ENCODE measurements around the gene HSP90AB1. TPM values are rescaled to one million over a fixed set of nuclear protein-coding genes. Genes with fewer than 3 reads are reported as not detected.

HSP90AB1 gene
- total and polyA plus RNA-seq, 9 of the 15 experiments (the other 6 are each of a cell fraction or from before 2014, with no cell fraction given): 1,780 to 3,358 (median 2,262) TPM

DNA sequence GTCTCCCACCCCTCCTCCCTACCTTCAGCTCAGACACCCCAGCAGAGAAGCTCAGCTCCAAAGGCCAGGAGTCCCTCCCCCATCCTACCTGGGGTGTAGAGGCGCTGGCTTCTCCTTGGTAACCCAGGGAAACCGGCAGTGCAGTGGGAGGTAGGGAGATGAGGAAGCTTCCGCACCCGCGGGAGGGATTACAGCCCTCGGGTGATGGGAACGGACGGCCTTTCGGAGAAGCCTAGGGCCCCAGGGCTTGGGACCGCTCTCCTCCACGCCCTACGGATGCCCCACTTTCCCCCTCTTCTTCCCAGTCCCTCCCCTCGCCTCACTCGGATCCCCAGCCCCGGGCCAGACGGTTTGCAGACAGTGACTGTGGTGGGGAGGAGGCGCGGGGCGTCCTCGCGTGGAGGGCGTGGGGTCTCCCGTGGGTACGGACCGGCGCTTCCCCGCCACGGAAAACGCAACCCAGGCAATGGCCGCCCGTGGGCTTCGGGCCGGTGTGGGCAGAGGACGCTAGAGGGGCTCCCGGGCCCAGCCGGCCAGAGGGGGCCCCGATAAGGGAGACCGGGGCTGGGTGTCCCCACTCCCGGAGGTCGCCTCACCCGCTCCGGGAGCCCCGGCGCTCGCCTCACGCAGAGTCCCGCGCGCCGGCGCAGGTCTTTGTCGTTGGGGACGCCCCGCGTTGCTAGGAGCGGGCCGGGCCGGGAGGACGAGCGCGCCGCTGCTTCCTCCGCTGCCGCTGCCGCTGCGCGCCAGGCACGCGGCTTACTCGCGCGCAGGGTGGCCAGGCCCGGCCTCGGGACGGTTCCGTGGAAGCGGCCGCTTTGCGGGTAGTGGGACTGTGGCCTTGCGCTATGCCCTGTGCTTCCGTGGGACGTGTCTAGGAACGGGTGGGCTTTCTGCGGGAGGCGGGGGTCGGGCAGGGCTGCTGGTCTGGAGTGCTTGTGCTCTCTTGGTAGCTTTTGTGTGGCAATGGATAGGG, 50.5 kb downstream of the HSP90AB1 start (continued):
- TF ChIP-seq SMAD2 (IDR thresholded peaks at IDR 0.05; ENCODE audit: low read depth, low read length) (no peak), ELF1 (tag; IDR thresholded peaks at IDR 0.05) (no peak), ZNF282 (CRISPR knock-in tag; IDR thresholded peaks at IDR 0.05) (peak; percentile 96), ZNF551 (CRISPR knock-in tag; IDR thresholded peaks at IDR 0.05) (no peak), ZNF175 (CRISPR knock-in tag; IDR thresholded peaks at IDR 0.05; ENCODE audit: low read depth) (no peak)

DNA sequence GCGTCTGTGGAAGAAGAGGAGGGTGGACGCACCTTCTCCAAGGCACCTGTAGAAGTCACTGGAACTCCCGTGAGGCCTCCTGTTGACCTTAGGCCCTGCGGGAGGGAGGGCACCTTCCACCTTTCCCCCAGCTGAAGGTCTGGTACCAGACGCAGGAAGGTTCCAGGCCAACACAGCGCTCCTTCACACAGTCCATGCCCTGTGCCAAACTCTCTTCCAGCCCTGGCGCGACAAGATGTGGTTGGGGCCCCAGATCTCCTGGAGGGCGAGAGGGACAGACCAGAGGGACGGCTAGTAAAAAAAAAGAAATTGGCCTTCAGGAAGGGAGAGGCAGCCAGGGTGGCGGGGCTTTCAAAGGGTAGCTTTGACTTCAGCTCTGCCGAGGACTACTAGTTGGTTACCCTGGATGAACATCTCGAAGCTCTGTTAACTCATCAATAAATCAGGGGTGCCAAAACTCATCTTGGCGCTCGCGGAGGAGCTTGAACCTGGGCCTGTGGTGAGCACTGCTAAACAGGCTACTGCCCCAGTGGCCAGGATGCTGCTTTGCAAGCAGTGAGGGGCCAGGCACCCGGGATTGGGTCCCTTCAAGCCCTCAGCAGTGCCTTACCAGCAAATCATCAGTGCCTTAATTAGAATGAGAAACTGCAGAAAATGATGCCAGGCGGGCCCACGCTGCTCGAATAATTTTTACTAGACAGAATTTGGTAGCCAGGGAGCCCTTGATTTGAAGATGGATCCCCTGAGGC, 51.3 kb downstream of the HSP90AB1 start:
- H3K9ac ChIP-seq (ENCODE audit: insufficient read depth in 1 of 2, low read depth in 2 of 2, low read length in 2 of 2): peak overlapping the region in 1 of 2 experiments; percentile 84; a peak in 2 of 4 replicates
- H3K79me2 ChIP-seq (ENCODE audit: control insufficient read depth, insufficient read depth, low read length): no peaks in the 10 kb centered on the region
- H3K4me1 ChIP-seq (replicated peaks in 1 of 2; ENCODE audit: control insufficient read depth in 2 of 2, insufficient read depth in 2 of 2, low read length in 2 of 2): peaks cover 0 to 16% of the 10 kb centered on the region in 2 experiments; a peak in 4 of 5 replicates
- BruUV-seq (replicated peaks): no TSS peak
- DNase-seq (ENCODE audit: extremely low read depth in 1 of 4, low spot score in 3 of 4): no peak
- H3K9me3 ChIP-seq (replicated peaks; ENCODE audit: control insufficient read depth, insufficient read depth, low read depth, low read length): no peaks in the 10 kb centered on the region
- no peak overlapping the region for H2AFZ ChIP-seq (ENCODE audit: low read depth, low read length)
- H3K27ac ChIP-seq (ENCODE audit: extremely low read depth, low read depth, low read length): no peak overlapping the region
- WGBS (ENCODE audit: insufficient coverage, low coverage, missing lambda C conversion rate): 60% methylated on average over 20 of the region's 20 CpGs
- intact Hi-C loops (cut with micrococcal nuclease) (no loop called here), in situ Hi-C loops (cut with MboI) (no loop called here)
- H3K4me3 ChIP-seq: peak overlapping the region; percentile 36; the same call in 1 of the 2 replicates
- POLR2A ChIA-PET: interaction anchor here (0.5 to 8.7 kb wide), 7 partner anchors 10 to 241 kb away, joined by 3 to 116 read pairs (median 4); partner anchors contain the start of gene AARS2
- ATAC-seq: peak; percentile 34
- H3K4me2 ChIP-seq (ENCODE audit: insufficient read depth, low read length): peak overlapping the region; percentile 46
- H3K36me3 ChIP-seq (ENCODE audit: control insufficient read depth, insufficient read depth, low read length): peaks cover 32% of the 10 kb centered on the region; the same call in 2 of the 3 replicates
- peak; percentile 32 for FAIRE-seq
- H4K20me1 ChIP-seq (replicated peaks; ENCODE audit: control insufficient read depth, insufficient read depth, low read length): peaks cover 9% of the 10 kb centered on the region; the same call in 1 of the 2 replicates
- peaks cover 30 to 35% of the 10 kb centered on the region in 2 experiments; a peak in 4 of 5 replicates for H3K27me3 ChIP-seq (ENCODE audit: control insufficient read depth in 2 of 2, insufficient read depth in 2 of 2, low read length in 2 of 2)
- H3K9me1 ChIP-seq (ENCODE audit: control insufficient read depth, insufficient read depth, low read length): no peaks in the 10 kb centered on the region
- CTCF ChIA-PET (ENCODE audit: low intra/inter-chr PET ratio): interaction anchor here (0.6 kb wide), 1 partner anchor 30 kb away, joined by 3 read pairs; no protein-coding TSS in a partner anchor
- TF ChIP-seq NCOR1 (IDR thresholded peaks at IDR 0.05): no peak
- TF ChIP-seq ZNF121 (CRISPR knock-in tag; conservative IDR thresholded peaks at IDR 0.05): peak; percentile 93
- TF ChIP-seq MAZ (CRISPR knock-in tag; conservative IDR thresholded peaks at IDR 0.05 in 1 of 2, IDR thresholded peaks at IDR 0.05 in 1 of 2): no peak
- TF ChIP-seq DMBX1 (CRISPR knock-in tag; IDR thresholded peaks at IDR 0.05; ENCODE audit: borderline replicate concordance): no peak
- TF ChIP-seq SUPT5H (IDR thresholded peaks at IDR 0.05): peak; percentile 30; the same call in 1 of the 2 replicates
- TF ChIP-seq ILK (tag; IDR thresholded peaks at IDR 0.05; ENCODE audit: borderline replicate concordance, low read depth): no peak
- 0 out of 2 replicates have a peak, but pooled peaks have one; percentile 27 for TF ChIP-seq POLR2AphosphoS2 (IDR thresholded peaks at IDR 0.05; ENCODE audit: low read length)
- no peak for TF ChIP-seq ZNF586 (CRISPR knock-in tag; conservative IDR thresholded peaks at IDR 0.05)
- TF ChIP-seq, protein P1, sequence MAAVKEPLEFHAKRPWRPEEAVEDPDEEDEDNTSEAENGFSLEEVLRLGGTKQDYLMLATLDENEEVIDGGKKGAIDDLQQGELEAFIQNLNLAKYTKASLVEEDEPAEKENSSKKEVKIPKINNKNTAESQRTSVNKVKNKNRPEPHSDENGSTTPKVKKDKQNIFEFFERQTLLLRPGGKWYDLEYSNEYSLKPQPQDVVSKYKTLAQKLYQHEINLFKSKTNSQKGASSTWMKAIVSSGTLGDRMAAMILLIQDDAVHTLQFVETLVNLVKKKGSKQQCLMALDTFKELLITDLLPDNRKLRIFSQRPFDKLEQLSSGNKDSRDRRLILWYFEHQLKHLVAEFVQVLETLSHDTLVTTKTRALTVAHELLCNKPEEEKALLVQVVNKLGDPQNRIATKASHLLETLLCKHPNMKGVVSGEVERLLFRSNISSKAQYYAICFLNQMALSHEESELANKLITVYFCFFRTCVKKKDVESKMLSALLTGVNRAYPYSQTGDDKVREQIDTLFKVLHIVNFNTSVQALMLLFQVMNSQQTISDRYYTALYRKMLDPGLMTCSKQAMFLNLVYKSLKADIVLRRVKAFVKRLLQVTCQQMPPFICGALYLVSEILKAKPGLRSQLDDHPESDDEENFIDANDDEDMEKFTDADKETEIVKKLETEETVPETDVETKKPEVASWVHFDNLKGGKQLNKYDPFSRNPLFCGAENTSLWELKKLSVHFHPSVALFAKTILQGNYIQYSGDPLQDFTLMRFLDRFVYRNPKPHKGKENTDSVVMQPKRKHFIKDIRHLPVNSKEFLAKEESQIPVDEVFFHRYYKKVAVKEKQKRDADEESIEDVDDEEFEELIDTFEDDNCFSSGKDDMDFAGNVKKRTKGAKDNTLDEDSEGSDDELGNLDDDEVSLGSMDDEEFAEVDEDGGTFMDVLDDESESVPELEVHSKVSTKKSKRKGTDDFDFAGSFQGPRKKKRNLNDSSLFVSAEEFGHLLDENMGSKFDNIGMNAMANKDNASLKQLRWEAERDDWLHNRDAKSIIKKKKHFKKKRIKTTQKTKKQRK (IDR thresholded peaks at IDR 0.05; ENCODE audit: borderline replicate concordance, low read depth, low read length): no peak
- 0 out of 2 replicates have a peak, but pooled peaks have one; percentile 11 for TF ChIP-seq MYNN (IDR thresholded peaks at IDR 0.05)
- TF ChIP-seq MYNN (CRISPR knock-in tag; IDR thresholded peaks at IDR 0.05): no peak

Measured in K562 (cell line).